DLD1 (cell line): Measurements from ENCODE around the gene TANGO6.

Experiments used
- in situ Hi-C: cut with HindIII; loops from 2 replicates; pipeline ENCODE4 v1.10.0; 2017; ENCODE audit warnings: low sequenced_read_pairs

The TANGO6 gene

DNA sequence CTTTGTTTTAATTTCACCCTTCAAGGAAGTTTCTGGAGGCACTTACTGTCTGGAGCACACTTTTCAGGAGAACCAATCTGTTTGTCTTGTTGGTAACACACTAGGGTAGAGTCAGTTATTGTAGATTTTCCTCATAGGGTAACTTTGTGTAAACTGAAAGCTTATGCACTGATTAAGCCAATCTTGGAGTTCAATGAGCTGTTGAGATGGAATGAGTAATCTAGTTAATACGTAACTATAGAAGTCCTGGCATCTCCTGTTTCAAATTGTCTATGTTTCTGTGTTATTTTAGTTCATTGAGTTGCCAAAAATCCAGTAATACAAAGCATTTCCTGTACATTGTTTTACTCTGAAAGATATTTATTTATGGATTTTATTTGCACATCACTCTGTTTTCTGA is 150.6 kb downstream of the TANGO6 start:
- in situ Hi-C loops: no loop called here

DNA sequence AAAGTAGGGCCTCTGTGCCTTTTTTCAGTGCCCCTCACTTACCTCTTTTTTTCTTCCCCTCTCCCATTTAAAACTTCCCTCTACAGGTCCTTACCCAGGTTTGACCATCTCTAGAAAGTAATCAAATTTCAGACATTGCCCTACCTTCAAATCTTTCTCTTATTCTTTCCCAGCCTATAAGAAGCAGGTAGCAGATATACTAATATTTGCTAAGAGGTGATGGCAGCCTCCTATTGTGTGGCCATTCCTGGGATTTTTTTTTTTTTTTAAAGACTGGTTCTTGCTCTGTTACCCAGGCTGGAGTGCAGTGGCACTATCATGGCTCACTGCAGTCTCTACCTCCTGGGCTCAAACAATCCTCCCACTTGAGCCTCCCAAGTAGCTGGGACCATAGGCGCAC is 151.0 kb downstream of the TANGO6 start:
- in situ Hi-C loops: no loop called here

DNA sequence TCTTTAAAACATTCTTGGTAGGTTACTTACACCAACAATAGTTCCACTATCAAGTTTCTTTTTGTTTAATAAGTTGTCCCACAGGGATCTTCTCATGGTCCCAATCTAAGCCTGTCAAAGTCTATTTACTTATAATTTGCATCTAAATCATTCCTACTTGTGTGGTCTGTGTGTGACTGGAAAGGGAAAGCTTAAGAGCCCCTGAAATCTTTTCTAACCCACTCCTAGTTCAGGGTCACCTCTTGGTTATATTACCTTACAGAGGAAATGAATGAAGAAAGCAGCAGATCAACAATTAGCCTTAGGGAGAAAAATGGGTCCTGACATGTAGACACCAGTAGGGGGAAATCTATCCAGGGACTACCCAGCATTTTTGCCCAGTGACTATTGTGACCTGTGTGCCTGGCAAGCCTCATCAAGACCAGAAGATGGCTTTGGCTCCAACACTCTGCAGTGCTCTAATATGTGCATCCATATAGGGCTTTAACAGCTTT is 151.7 kb downstream of the TANGO6 start:
- in situ Hi-C loops: no loop called here

- in situ Hi-C loops: no loop called here
Observed at GRCh38 chr16:68997564-68997963, 154.2 kb downstream of the TANGO6 start.

DNA sequence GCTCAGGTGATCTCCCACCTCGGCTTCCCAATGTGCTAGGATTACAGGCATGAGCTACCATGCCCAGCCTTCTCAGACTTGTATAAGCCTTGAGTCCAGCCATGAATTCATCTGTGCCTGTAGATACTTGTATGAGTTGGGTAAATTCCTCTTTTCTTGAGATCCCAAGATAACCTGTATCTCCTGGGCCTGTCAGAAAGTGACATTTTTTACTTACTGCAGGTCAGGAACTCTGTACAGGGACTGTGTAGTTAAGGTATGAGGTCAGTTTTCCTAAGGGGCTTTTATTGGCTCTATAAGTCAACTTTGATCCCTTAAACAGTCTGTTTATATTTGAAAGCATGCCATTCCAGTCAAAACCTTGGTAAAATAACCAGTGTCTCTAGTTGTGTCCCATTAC is 155.8 kb downstream of the TANGO6 start:
- in situ Hi-C loops: no loop called here

- in situ Hi-C loops: no loop called here
Observed at GRCh38 chr16:69003500-69003899, 160.2 kb downstream of the TANGO6 start.

- in situ Hi-C loops: no loop called here
Observed at GRCh38 chr16:69005641-69006355, 162.5 kb downstream of the TANGO6 start.

DNA sequence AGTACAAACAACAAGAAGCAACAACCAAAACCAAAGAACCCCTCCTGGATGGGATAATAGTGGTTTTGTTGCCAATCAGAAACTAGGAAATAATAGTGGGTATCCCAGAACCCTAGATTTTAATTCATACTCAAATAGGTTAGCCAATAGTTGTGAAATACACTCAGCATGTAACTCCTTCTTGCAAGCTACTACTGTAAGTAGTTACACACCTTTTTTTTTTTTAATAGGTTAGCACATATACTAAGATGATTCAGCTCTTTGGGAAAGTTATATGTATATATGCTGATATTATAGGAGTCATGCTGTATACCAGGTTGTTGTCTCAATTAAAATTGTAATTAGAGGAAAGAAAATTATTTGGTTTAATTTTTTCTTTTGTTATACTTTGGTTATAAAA is 169.6 kb downstream of the TANGO6 start:
- in situ Hi-C loops: no loop called here

DNA sequence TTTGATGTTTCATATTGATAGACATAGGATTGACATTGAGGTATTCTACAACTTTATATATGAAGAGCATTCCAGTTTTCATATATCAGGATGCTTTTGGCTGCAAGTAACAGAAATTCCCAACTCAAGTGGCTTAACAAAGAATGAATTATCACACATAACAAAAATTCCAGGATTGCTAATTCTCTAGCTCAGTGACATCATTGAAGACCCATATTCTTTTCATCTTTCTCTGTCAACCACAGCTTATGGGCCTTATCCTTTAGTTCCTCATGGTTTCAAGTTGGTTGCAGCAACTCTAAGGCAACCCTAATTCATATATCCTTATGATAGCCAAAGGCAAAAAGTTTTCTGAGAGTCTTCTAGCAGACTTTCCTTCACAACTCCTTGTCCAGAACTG is 170.7 kb downstream of the TANGO6 start:
- in situ Hi-C loops: no loop called here

- in situ Hi-C loops: no loop called here
Observed at GRCh38 chr16:69014811-69015210, 171.5 kb downstream of the TANGO6 start.

DNA sequence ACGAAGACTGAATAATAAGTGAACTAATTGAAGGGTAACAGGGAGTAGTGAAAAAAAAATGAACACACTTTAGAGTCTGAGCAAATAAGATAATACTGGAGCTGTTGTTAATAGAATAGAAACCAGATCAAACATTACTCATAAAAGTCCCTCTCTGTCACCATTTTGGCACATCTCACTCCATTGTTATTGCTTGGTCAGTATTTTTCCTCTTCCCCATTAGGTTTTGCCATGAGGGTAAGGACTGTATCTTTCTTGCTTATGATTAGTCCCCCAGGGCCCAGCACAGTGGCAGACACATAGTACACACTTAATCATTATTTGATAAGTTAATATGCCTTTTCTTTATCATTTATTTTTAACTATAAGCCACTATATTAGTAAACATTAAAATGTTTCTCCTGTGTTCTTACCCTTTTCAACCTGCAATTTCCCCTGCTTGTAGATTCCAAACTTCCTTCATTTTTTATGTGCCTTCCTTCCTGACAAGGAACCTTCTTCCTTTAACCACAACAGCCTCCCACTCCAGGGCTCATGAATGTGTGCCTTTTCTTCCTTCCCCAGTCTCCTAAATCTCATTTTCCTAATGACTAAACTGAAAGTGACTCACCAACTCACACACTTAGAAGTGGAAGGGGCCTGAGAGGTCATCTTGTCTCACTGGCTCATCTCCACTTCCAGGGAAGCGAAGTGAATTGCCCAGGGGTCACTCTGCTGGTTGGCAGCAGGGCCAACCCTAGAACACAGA is 173.9 kb downstream of the TANGO6 start:
- in situ Hi-C loops: no loop called here

GRCh38 chr16:69019811-69020210 is 176.5 kb downstream of the TANGO6 start:
- in situ Hi-C loops: no loop called here

GRCh38 chr16:69029121-69029520 is 185.8 kb downstream of the TANGO6 start:
- in situ Hi-C loops: no loop called here

GRCh38 chr16:69031877-69032301 is 188.6 kb downstream of the TANGO6 start:
- in situ Hi-C loops: no loop called here

GRCh38 chr16:69033151-69033949 is 190.0 kb downstream of the TANGO6 start:
- in situ Hi-C loops: no loop called here

DNA sequence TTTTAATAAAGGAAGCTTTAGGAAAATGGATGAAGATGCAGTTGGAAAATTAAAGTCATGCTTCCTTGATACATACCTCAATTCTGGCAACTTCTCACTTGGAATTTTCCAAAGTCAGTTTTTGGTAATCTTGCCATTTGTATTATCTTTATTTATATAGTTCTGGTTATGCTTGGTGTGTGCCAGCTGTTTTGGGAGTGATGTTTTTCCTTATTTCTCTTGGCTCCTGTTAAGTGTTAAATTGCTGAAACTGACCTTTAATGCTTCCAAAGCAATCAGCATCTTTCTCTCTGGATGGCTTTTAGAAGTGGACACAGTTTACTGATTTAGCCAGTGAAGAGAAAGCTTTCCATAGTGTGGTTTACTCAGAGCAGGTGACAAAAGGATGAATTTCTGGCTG is 192.0 kb downstream of the TANGO6 start:
- in situ Hi-C loops: no loop called here

- in situ Hi-C loops: no loop called here
Observed at GRCh38 chr16:69036399-69037091, 193.2 kb downstream of the TANGO6 start.

DNA sequence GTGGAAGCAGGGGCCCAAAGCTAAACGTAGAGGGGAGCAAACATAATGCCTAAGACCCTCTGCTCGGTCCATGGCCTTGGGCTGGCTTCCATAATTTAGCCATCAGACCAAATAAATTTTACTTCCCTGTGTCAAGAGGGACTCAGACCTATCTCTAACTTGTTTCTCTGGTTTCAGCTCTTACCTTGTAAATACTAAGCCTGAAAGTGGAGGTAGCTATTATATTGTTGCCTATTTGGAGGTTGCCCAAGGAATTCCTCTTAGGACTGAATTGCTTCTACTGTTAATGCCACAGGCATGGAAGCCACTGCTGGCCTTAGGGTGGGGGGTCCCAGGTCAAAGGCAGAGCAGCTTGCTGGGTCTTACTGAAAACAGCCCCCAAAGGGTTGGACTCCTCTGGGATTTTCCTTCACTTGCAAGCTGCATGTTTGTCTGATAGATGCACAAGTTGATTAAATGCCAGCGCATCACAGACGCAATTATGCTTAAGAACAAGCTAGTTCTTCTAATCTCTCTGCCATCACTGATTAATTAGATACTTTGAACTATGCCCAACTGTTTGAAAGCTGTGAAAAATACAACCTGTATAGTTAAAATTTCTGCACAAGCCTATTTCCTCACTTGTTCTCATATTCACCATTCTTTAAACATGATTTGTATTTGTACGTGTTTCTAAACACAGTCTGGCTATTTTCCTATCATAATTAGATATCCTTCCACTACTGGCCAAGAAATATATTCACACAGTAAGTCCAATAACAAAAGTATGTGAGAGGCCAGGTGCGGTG is 194.2 kb downstream of the TANGO6 start:
- in situ Hi-C loops: no loop called here

DNA sequence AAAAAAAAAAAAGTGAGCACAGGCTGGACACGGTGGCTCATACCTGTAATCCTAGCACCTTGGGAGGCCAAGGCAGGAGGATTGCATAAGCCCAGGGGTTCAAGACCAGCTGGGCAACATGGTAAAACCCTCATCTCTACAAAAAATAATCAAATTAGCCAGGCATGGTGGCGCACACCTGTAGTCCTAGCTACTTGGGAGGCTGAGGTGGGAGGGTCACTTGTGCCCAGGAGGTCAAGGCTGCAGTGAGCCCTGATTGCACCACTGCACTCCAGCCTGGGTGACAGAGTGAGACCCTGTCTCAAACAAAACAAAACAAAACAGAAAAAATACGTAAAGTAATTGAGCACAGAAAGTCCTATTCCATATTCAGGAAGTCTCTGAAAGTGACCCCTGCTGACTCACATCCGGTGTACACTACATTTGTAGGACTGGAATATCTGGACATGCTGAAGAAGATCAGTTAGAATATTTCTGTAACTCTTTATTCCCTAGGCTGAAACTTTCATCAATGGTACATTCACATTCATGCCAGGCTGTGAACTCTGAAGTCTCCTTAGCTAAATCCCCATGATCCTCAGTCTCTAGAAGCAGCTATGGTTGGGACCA is 196.1 kb downstream of the TANGO6 start:
- in situ Hi-C loops: no loop called here
